GM12878 (cell line): ENCODE results near the gene GSC2.

Source experiments
- CHD1 ChIP-seq: IDR thresholded peaks from 2 replicates; pipeline ENCODE4 v1.6.1; 2012; ENCODE audit warnings: low read depth, low read length, improper control_type of control experiment
- POLR2AphosphoS2 ChIP-seq: IDR thresholded peaks from 2 replicates; pipeline ENCODE4 v1.6.1; 2011; ENCODE audit warnings: low read depth, mild to moderate bottlenecking, low read length, improper control_type of control experiment, moderate library complexity

GRCh38 chr22:19117111-19117512 lies 33.0 kb downstream of the GSC2 start:
- no peak for TF ChIP-seq POLR2AphosphoS2
- TF ChIP-seq CHD1: no peak
